Measurements from ENCODE around the gene SEPTIN5. TPM values are rescaled to one million over a fixed set of nuclear protein-coding genes. Genes with fewer than 3 reads are reported as not detected.
A peak's percentile ranks its signal among the peaks of the same experiment; 100 is the strongest.

The SEPTIN5 gene
- total RNA-seq, 2 experiments from 2014 or later: 0.41 to 0.43 TPM

- intact Hi-C loops (cut with micrococcal nuclease): loop anchor here (1.0 kb wide), 1 partner anchor 13 kb away; no protein-coding TSS in a partner anchor
- H3K9me3 Mint-ChIP-seq: no peaks in the 10 kb centered on the region
- ChIA-PET CTCF (no interaction called here), POLR2A (no interaction called here)
- DNase-seq: no peak
- no peak overlapping the region for H3K27ac Mint-ChIP-seq
- H3K27me3 Mint-ChIP-seq: peaks cover 46% of the 10 kb centered on the region
- peaks cover 17% of the 10 kb centered on the region for H3K4me1 Mint-ChIP-seq (ENCODE audit: low read depth)
- H3K4me3 Mint-ChIP-seq: no peak overlapping the region
- H3K36me3 Mint-ChIP-seq: no peaks in the 10 kb centered on the region
Measured at GRCh38 chr22:19753996-19754700, 39.8 kb downstream of the SEPTIN5 start.

- no peak for DNase-seq
- POLR2A ChIA-PET: no interaction called here
- intact Hi-C loops (cut with micrococcal nuclease): loop anchor here (1.0 to 5.0 kb wide), 2 partner anchors 13 to 138 kb away; no protein-coding TSS in a partner anchor
- H3K27me3 Mint-ChIP-seq: peaks cover 50% of the 10 kb centered on the region
- CTCF ChIA-PET: no interaction called here
- H3K9me3 Mint-ChIP-seq: no peaks in the 10 kb centered on the region
- peaks cover 21% of the 10 kb centered on the region for H3K4me1 Mint-ChIP-seq (ENCODE audit: low read depth)
- no peak overlapping the region for H3K4me3 Mint-ChIP-seq
- no peak overlapping the region for H3K27ac Mint-ChIP-seq
- H3K36me3 Mint-ChIP-seq: no peaks in the 10 kb centered on the region
Measured at GRCh38 chr22:19754701-19755144, 40.4 kb downstream of the SEPTIN5 start.

GRCh38 chr22:19755145-19755710 lies 40.9 kb downstream of the SEPTIN5 start:
- Mint-ChIP-seq H3K4me1 (ENCODE audit: low read depth) (peaks cover 26% of the 10 kb centered on the region), H3K4me3 (no peak overlapping the region), H3K9me3 (no peaks in the 10 kb centered on the region), H3K36me3 (peaks cover 1% of the 10 kb centered on the region), H3K27me3 (peaks cover 55% of the 10 kb centered on the region), H3K27ac (no peak overlapping the region)
- no peak for DNase-seq
- CTCF ChIA-PET: interaction anchor here (1.2 to 2.0 kb wide), 2 partner anchors 25 to 31 kb away, joined by 4 to 13 read pairs; no protein-coding TSS in a partner anchor
- POLR2A ChIA-PET: no interaction called here
- intact Hi-C loops (cut with micrococcal nuclease): loop anchor here (5.0 kb wide), 1 partner anchor 137 kb away; no protein-coding TSS in a partner anchor

GRCh38 chr22:19755722-19756287 lies 41.5 kb downstream of the SEPTIN5 start:
- POLR2A ChIA-PET: interaction anchor here (1.0 kb wide), 1 partner anchor 100 kb away, joined by 3 read pairs; no protein-coding TSS in a partner anchor
- H3K27ac Mint-ChIP-seq: no peak overlapping the region
- CTCF ChIA-PET: interaction anchor here (0.6 to 2.5 kb wide), 12 partner anchors 14 to 682 kb away, joined by 3 to 14 read pairs (median 3); no protein-coding TSS in a partner anchor
- H3K9me3 Mint-ChIP-seq: no peaks in the 10 kb centered on the region
- intact Hi-C loops (cut with micrococcal nuclease): loop anchor here (5.0 kb wide), 1 partner anchor 136 kb away; no protein-coding TSS in a partner anchor
- peaks cover 2% of the 10 kb centered on the region for H3K36me3 Mint-ChIP-seq
- no peak for DNase-seq
- peaks cover 27% of the 10 kb centered on the region for H3K4me1 Mint-ChIP-seq (ENCODE audit: low read depth)
- H3K27me3 Mint-ChIP-seq: peaks cover 56% of the 10 kb centered on the region
- no peak overlapping the region for H3K4me3 Mint-ChIP-seq

- Mint-ChIP-seq H3K27ac (no peak overlapping the region), H3K27me3 (peaks cover 57% of the 10 kb centered on the region), H3K4me3 (peak overlapping the region; percentile 16), H3K36me3 (peaks cover 2% of the 10 kb centered on the region), H3K9me3 (no peaks in the 10 kb centered on the region), H3K4me1 (ENCODE audit: low read depth) (peaks cover 28% of the 10 kb centered on the region)
- POLR2A ChIA-PET: interaction anchor here (0.5 to 1.0 kb wide), 2 partner anchors 71 to 99 kb away, joined by 3 read pairs; no protein-coding TSS in a partner anchor
- intact Hi-C loops (cut with micrococcal nuclease): loop anchor here (5.0 kb wide), 1 partner anchor 136 kb away; no protein-coding TSS in a partner anchor
- DNase-seq: peak; percentile 78
- CTCF ChIA-PET: interaction anchor here (0.6 to 2.5 kb wide), 14 partner anchors 13 to 683 kb away, joined by 3 to 14 read pairs (median 3); no protein-coding TSS in a partner anchor
Measured at GRCh38 chr22:19756288-19757128, 42.2 kb downstream of the SEPTIN5 start.

GRCh38 chr22:19757140-19757984 lies 43.1 kb downstream of the SEPTIN5 start:
- intact Hi-C loops (cut with micrococcal nuclease): loop anchor here (5.0 kb wide), 1 partner anchor 135 kb away; no protein-coding TSS in a partner anchor
- Mint-ChIP-seq H3K4me1 (ENCODE audit: low read depth) (peaks cover 29% of the 10 kb centered on the region), H3K9me3 (no peaks in the 10 kb centered on the region), H3K36me3 (peaks cover 2% of the 10 kb centered on the region), H3K27me3 (peaks cover 64% of the 10 kb centered on the region), H3K27ac (no peak overlapping the region), H3K4me3 (peak overlapping the region; percentile 50)
- DNase-seq: no peak
- ChIA-PET POLR2A (interaction anchor here (0.5 kb wide), 1 partner anchor 72 kb away, joined by 3 read pairs; no protein-coding TSS in a partner anchor), CTCF (interaction anchor here (0.6 to 2.5 kb wide), 7 partner anchors 25 to 166 kb away, joined by 3 to 14 read pairs (median 3); no protein-coding TSS in a partner anchor)

- ChIA-PET POLR2A (no interaction called here), CTCF (interaction anchor here (2.5 kb wide), 1 partner anchor 152 kb away, joined by 14 read pairs; no protein-coding TSS in a partner anchor)
- intact Hi-C loops (cut with micrococcal nuclease): loop anchor here (5.0 kb wide), 1 partner anchor 134 kb away; no protein-coding TSS in a partner anchor
- no peak for DNase-seq
- Mint-ChIP-seq H3K4me3 (no peak overlapping the region), H3K4me1 (ENCODE audit: low read depth) (peaks cover 29% of the 10 kb centered on the region), H3K27me3 (peaks cover 64% of the 10 kb centered on the region), H3K27ac (no peak overlapping the region), H3K9me3 (no peaks in the 10 kb centered on the region), H3K36me3 (peaks cover 2% of the 10 kb centered on the region)
Measured at GRCh38 chr22:19757985-19758895, 43.9 kb downstream of the SEPTIN5 start.

GRCh38 chr22:19758896-19759426 lies 44.7 kb downstream of the SEPTIN5 start:
- no peak overlapping the region for H3K4me3 Mint-ChIP-seq
- intact Hi-C loops (cut with micrococcal nuclease): loop anchor here (5.0 kb wide), 1 partner anchor 133 kb away; no protein-coding TSS in a partner anchor
- H3K36me3 Mint-ChIP-seq: peaks cover 2% of the 10 kb centered on the region
- H3K4me1 Mint-ChIP-seq (ENCODE audit: low read depth): peaks cover 29% of the 10 kb centered on the region
- peaks cover 63% of the 10 kb centered on the region for H3K27me3 Mint-ChIP-seq
- ChIA-PET CTCF (no interaction called here), POLR2A (no interaction called here)
- no peak overlapping the region for H3K27ac Mint-ChIP-seq
- no peak for DNase-seq
- H3K9me3 Mint-ChIP-seq: no peaks in the 10 kb centered on the region

- H3K4me1 Mint-ChIP-seq (ENCODE audit: low read depth): peaks cover 29% of the 10 kb centered on the region
- peaks cover 61% of the 10 kb centered on the region for H3K27me3 Mint-ChIP-seq
- ChIA-PET CTCF (no interaction called here), POLR2A (no interaction called here)
- peaks cover 2% of the 10 kb centered on the region for H3K36me3 Mint-ChIP-seq
- no peak for DNase-seq
- intact Hi-C loops (cut with micrococcal nuclease): loop anchor here (5.0 kb wide), 1 partner anchor 133 kb away; no protein-coding TSS in a partner anchor
- H3K9me3 Mint-ChIP-seq: no peaks in the 10 kb centered on the region
- no peak overlapping the region for H3K27ac Mint-ChIP-seq
- H3K4me3 Mint-ChIP-seq: peak overlapping the region; percentile 42
Measured at GRCh38 chr22:19759427-19760057, 45.2 kb downstream of the SEPTIN5 start.
